ENCODE results near the gene POLR3K.

The POLR3K gene

DNA sequence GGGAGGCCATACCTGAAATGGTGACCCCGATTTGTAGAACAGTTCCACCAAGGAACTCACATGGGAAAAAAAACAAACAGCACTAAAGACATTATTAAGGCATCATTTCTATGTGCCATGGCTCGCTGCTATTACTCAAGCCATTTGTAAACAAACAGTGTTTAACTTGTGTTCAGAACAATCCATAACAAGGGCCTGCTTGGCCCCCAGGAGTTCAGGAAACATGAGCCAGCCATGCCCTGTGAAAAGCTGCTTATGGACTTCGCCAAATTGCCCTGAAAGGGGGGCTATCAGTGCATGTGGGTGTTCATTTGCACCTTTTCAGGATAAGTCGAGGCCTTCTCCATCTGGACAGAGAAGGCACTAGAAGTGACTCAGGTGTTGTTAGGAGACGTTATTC, 8.0 kb downstream of the POLR3K start (continued):
- TF ChIP-seq, protein P1, sequence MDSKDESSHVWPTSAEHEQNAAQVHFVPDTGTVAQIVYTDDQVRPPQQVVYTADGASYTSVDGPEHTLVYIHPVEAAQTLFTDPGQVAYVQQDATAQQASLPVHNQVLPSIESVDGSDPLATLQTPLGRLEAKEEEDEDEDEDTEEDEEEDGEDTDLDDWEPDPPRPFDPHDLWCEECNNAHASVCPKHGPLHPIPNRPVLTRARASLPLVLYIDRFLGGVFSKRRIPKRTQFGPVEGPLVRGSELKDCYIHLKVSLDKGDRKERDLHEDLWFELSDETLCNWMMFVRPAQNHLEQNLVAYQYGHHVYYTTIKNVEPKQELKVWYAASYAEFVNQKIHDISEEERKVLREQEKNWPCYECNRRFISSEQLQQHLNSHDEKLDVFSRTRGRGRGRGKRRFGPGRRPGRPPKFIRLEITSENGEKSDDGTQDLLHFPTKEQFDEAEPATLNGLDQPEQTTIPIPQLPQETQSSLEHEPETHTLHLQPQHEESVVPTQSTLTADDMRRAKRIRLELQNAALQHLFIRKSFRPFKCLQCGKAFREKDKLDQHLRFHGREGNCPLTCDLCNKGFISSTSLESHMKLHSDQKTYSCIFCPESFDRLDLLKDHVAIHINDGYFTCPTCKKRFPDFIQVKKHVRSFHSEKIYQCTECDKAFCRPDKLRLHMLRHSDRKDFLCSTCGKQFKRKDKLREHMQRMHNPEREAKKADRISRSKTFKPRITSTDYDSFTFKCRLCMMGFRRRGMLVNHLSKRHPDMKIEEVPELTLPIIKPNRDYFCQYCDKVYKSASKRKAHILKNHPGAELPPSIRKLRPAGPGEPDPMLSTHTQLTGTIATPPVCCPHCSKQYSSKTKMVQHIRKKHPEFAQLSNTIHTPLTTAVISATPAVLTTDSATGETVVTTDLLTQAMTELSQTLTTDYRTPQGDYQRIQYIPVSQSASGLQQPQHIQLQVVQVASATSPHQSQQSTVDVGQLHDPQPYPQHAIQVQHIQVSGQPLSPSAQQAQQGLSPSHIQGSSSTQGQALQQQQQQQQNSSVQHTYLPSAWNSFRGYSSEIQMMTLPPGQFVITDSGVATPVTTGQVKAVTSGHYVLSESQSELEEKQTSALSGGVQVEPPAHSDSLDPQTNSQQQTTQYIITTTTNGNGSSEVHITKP (tag by site-specific recombination; IDR thresholded peaks at IDR 0.05), result peak; percentile 87

DNA sequence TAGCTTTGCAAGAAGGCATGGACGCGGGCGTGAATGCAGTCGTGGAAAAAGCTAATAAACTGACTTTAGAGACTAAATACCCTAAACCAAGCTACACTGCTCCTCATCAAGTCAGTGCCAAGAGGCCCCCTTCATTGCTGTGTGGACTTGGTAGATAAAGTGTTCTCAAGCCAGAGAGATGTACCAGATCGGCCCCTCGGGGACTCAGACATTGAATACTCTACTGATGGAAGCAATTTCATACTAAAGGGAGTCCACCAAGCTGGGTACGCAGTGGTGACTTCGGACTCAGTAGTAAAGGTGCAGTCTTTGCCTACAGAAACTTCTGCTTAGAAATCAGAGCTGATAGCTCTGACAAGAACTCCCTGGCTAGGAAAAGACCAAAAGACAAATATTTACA, 8.8 kb downstream of the POLR3K start:
- H3K36me3 ChIP-seq (ENCODE audit: control insufficient read depth in 2 of 2, insufficient read depth in 1 of 2, low read length in 2 of 2), result peaks cover 15 to 75% of the 10 kb centered on the region in 2 experiments
- peak overlapping the region; percentile 24; the same call in 1 of the 2 replicates for H3K27ac ChIP-seq (ENCODE audit: extremely low read depth, low read depth, low read length)
- TF ChIP-seq ZNF341 (tag by site-specific recombination; IDR thresholded peaks at IDR 0.05; ENCODE audit: low read depth) (no peak), ZNF19 (tag by site-specific recombination; IDR thresholded peaks at IDR 0.05; ENCODE audit: low read depth) (no peak), ZNF501 (tag by site-specific recombination; IDR thresholded peaks at IDR 0.05) (no peak), ZNF350 (tag by site-specific recombination; IDR thresholded peaks at IDR 0.05) (no peak)
- no peaks in the 10 kb centered on the region for H3K9me3 ChIP-seq (ENCODE audit: control insufficient read depth, insufficient read depth, low read depth, low read length)
- H3K4me1 ChIP-seq (ENCODE audit: control insufficient read depth, insufficient read depth, low read length), result 0 out of 2 replicates have a peak, but pooled peaks cover 2% of the 10 kb centered on the region
- CTCF ChIA-PET, result interaction anchor here (0.8 to 1.4 kb wide), 2 partner anchors 51 to 558 kb away, joined by 3 read pairs; no protein-coding TSS in a partner anchor
- POLR2A ChIA-PET, result interaction anchor here (0.7 to 2.3 kb wide), 2 partner anchors 9 to 38 kb away, joined by 3 to 20 read pairs; partner anchors contain the start of genes POLR3K and SNRNP25
- H3K4me3 ChIP-seq (ENCODE audit: low read depth, low read length), result no peak overlapping the region

DNA sequence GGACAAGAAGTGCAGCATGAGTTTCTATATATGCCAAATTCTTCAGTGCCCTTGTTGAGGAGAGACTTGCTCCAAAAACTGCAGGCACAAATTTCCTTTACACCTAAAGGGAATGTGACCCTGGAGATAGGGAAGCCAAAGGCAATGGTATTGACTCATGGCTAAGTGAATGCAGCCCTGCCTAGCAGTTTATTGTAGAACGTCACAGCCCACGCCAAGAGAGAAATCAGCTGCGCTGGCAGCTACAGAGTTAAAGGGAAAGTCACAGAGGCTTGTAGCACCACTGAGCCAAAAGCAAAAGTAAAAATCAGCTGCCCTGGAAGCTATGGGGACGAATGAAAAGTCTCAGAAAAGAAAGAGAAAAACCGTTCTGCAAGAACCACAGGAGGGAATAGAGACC, 10.1 kb downstream of the POLR3K start:
- no peaks in the 10 kb centered on the region for H3K9me3 ChIP-seq (ENCODE audit: control insufficient read depth, insufficient read depth, low read depth, low read length)

DNA sequence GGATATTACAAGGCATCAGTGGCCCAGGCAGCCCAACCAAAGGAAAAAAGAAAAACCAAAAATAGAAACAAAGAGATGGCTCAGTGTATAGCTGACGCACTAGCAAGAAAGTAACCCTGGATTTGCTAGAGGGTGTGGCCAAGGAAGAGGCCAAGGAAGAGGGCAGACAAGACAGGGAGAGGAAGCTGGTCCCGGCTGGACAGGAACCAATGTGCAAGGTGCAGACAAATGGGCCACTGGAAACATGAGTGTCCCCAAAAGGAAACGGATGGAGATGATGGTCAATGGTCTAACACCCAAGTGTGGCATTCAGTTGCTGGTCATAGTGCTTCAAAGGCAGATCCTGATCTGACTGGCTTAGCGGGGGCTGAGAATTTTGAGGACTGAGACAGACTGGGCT, 10.7 kb downstream of the POLR3K start:
- H3K4me1 ChIP-seq (ENCODE audit: control insufficient read depth, insufficient read depth, low read length), result 0 out of 2 replicates have a peak, but pooled peaks cover 2% of the 10 kb centered on the region
- no peak overlapping the region for H3K27ac ChIP-seq (ENCODE audit: extremely low read depth, low read depth, low read length)
- ChIA-PET CTCF (interaction anchor here (1.0 kb wide), 1 partner anchor 23 kb away, joined by 3 read pairs; no protein-coding TSS in a partner anchor), POLR2A (no interaction called here)
- TF ChIP-seq ZNF19 (tag by site-specific recombination; IDR thresholded peaks at IDR 0.05; ENCODE audit: low read depth) (no peak), ZNF776 (tag by site-specific recombination; IDR thresholded peaks at IDR 0.05; ENCODE audit: borderline replicate concordance) (no peak), ZNF223 (tag by site-specific recombination; IDR thresholded peaks at IDR 0.05) (no peak), GLI4 (tag by site-specific recombination; IDR thresholded peaks at IDR 0.05) (no peak), GLIS2 (tag by site-specific recombination; IDR thresholded peaks at IDR 0.05) (no peak)
- TF ChIP-seq, protein P2, sequence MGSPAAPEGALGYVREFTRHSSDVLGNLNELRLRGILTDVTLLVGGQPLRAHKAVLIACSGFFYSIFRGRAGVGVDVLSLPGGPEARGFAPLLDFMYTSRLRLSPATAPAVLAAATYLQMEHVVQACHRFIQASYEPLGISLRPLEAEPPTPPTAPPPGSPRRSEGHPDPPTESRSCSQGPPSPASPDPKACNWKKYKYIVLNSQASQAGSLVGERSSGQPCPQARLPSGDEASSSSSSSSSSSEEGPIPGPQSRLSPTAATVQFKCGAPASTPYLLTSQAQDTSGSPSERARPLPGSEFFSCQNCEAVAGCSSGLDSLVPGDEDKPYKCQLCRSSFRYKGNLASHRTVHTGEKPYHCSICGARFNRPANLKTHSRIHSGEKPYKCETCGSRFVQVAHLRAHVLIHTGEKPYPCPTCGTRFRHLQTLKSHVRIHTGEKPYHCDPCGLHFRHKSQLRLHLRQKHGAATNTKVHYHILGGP (tag by site-specific recombination; IDR thresholded peaks at IDR 0.05), result no peak
- TF ChIP-seq, protein P3, sequence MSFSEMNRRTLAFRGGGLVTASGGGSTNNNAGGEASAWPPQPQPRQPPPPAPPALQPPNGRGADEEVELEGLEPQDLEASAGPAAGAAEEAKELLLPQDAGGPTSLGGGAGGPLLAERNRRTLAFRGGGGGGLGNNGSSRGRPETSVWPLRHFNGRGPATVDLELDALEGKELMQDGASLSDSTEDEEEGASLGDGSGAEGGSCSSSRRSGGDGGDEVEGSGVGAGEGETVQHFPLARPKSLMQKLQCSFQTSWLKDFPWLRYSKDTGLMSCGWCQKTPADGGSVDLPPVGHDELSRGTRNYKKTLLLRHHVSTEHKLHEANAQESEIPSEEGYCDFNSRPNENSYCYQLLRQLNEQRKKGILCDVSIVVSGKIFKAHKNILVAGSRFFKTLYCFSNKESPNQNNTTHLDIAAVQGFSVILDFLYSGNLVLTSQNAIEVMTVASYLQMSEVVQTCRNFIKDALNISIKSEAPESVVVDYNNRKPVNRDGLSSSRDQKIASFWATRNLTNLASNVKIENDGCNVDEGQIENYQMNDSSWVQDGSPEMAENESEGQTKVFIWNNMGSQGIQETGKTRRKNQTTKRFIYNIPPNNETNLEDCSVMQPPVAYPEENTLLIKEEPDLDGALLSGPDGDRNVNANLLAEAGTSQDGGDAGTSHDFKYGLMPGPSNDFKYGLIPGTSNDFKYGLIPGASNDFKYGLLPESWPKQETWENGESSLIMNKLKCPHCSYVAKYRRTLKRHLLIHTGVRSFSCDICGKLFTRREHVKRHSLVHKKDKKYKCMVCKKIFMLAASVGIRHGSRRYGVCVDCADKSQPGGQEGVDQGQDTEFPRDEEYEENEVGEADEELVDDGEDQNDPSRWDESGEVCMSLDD (tag by site-specific recombination; IDR thresholded peaks at IDR 0.05), result no peak
- TF ChIP-seq, protein P4, sequence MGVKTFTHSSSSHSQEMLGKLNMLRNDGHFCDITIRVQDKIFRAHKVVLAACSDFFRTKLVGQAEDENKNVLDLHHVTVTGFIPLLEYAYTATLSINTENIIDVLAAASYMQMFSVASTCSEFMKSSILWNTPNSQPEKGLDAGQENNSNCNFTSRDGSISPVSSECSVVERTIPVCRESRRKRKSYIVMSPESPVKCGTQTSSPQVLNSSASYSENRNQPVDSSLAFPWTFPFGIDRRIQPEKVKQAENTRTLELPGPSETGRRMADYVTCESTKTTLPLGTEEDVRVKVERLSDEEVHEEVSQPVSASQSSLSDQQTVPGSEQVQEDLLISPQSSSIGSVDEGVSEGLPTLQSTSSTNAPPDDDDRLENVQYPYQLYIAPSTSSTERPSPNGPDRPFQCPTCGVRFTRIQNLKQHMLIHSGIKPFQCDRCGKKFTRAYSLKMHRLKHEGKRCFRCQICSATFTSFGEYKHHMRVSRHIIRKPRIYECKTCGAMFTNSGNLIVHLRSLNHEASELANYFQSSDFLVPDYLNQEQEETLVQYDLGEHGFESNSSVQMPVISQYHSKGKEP (tag by site-specific recombination; IDR thresholded peaks at IDR 0.05), result no peak
- TF ChIP-seq, protein P5, sequence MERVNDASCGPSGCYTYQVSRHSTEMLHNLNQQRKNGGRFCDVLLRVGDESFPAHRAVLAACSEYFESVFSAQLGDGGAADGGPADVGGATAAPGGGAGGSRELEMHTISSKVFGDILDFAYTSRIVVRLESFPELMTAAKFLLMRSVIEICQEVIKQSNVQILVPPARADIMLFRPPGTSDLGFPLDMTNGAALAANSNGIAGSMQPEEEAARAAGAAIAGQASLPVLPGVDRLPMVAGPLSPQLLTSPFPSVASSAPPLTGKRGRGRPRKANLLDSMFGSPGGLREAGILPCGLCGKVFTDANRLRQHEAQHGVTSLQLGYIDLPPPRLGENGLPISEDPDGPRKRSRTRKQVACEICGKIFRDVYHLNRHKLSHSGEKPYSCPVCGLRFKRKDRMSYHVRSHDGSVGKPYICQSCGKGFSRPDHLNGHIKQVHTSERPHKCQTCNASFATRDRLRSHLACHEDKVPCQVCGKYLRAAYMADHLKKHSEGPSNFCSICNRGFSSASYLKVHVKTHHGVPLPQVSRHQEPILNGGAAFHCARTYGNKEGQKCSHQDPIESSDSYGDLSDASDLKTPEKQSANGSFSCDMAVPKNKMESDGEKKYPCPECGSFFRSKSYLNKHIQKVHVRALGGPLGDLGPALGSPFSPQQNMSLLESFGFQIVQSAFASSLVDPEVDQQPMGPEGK (tag by site-specific recombination; IDR thresholded peaks at IDR 0.05), result no peak
- H3K9me3 ChIP-seq (ENCODE audit: control insufficient read depth, insufficient read depth, low read depth, low read length), result no peaks in the 10 kb centered on the region
- peaks cover 10 to 68% of the 10 kb centered on the region in 2 experiments for H3K36me3 ChIP-seq (ENCODE audit: control insufficient read depth in 2 of 2, insufficient read depth in 1 of 2, low read length in 2 of 2)
- no peak overlapping the region for H3K4me3 ChIP-seq (ENCODE audit: low read depth, low read length)

More for the DNA sequence above, 10.1 kb downstream of the POLR3K start:
- POLR2A ChIA-PET, result interaction anchor here (2.3 kb wide), 1 partner anchor 10 kb away, joined by 20 read pairs; the partner anchor contains the start of genes POLR3K and SNRNP25
- peak; percentile 51; the same call in 1 of the 2 replicates for TF ChIP-seq PRDM1 (tag by site-specific recombination; IDR thresholded peaks at IDR 0.05)
- no peak for TF ChIP-seq SCRT2 (tag by site-specific recombination; IDR thresholded peaks at IDR 0.05)
- CTCF ChIA-PET, result interaction anchor here (1.0 to 1.4 kb wide), 2 partner anchors 22 to 52 kb away, joined by 3 read pairs; no protein-coding TSS in a partner anchor
- H3K36me3 ChIP-seq (ENCODE audit: control insufficient read depth in 2 of 2, insufficient read depth in 1 of 2, low read length in 2 of 2), result peaks cover 10 to 71% of the 10 kb centered on the region in 2 experiments
- 0 out of 2 replicates have a peak, but pooled peaks cover 2% of the 10 kb centered on the region for H3K4me1 ChIP-seq (ENCODE audit: control insufficient read depth, insufficient read depth, low read length)
- H3K27ac ChIP-seq (ENCODE audit: extremely low read depth, low read depth, low read length), result no peak overlapping the region
- H3K4me3 ChIP-seq (ENCODE audit: low read depth, low read length), result no peak overlapping the region

All from HEK293 (cell line).